SK-N-MC (cell line): ENCODE results near the gene KCTD10.

Experiments used
- EZH2 ChIP-seq: fragments of 200-600 bp; sonication (generic); IDR thresholded peaks from one replicate; pipeline ENCODE4 v1.6.1; 2017; ENCODE audit warnings: antibody characterized with exemption
- POLR2AphosphoS5 ChIP-seq: IDR thresholded peaks from 2 replicates; pipeline ENCODE4 v1.6.1; 2012; ENCODE audit warnings: mild to moderate bottlenecking, low read depth, low read length, borderline replicate concordance

DNA sequence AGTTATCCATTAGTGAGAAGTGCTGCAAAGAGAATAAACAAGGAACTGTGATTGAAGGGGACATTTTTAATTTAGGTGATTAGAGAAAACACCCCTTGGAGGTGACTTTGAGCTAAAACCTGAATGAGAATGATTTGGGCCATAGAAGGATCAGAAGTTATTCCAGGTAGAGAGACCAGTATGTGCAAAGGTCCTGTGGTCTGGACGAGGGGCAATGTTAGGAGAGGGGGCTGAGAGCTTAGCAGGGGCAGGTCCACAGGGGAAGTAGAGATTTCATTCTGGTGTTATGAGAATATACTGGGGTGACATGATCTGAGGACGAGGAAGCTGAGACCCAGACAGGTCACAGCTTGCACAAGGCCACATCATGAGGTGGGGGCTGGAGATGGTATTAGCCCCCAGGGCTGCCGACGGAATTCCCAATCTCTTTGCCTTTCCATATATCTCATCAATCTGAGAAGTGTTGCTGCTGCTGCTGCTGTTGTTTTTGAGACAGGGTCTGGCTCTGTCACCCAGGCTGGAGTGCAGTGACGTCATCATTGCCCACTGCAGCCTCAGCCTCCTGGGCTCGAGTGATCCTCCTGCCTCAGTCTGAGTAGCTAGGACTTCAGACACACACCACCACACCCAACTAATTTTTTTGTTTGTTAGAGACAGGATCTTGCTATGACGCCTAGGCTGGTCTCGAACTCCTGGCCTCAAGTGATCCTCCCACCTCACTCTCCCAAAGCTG lies 55.6 kb downstream of the KCTD10 start:
- TF ChIP-seq EZH2 (no peak), POLR2AphosphoS5 (no peak)
